Measurements from ENCODE around the gene LRFN2. TPM values are rescaled to one million over a fixed set of nuclear protein-coding genes. Genes with fewer than 3 reads are reported as not detected.

Gene LRFN2
- total RNA-seq, 4 donors from 2014 or later = 0.18 to 2.2 (median 0.34) TPM

GRCh38 chr6:40358473-40359460, 228.4 kb downstream of the LRFN2 start:
- no peak for DNase-seq
- no peaks in the 10 kb centered on the region for H3K9me3 ChIP-seq
- no peak for TF ChIP-seq POLR2A (IDR thresholded peaks at IDR 0.05)
- TF ChIP-seq, protein P1, sequence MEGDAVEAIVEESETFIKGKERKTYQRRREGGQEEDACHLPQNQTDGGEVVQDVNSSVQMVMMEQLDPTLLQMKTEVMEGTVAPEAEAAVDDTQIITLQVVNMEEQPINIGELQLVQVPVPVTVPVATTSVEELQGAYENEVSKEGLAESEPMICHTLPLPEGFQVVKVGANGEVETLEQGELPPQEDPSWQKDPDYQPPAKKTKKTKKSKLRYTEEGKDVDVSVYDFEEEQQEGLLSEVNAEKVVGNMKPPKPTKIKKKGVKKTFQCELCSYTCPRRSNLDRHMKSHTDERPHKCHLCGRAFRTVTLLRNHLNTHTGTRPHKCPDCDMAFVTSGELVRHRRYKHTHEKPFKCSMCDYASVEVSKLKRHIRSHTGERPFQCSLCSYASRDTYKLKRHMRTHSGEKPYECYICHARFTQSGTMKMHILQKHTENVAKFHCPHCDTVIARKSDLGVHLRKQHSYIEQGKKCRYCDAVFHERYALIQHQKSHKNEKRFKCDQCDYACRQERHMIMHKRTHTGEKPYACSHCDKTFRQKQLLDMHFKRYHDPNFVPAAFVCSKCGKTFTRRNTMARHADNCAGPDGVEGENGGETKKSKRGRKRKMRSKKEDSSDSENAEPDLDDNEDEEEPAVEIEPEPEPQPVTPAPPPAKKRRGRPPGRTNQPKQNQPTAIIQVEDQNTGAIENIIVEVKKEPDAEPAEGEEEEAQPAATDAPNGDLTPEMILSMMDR (IDR thresholded peaks at IDR 0.05) = no peak
- peaks cover 0 to 4% (median 0%) of the 10 kb centered on the region in 4 donors for H3K27me3 ChIP-seq
- no peaks in the 10 kb centered on the region for H3K4me1 ChIP-seq
- 86 to 93% methylated on average over 5 of the region's 6 CpGs for WGBS, 2 donors
- intact Hi-C loops (cut with DNase I) = no loop called here
- H3K27ac ChIP-seq = no peak overlapping the region
- H3K4me3 ChIP-seq = no peak overlapping the region
- H3K36me3 ChIP-seq = no peaks in the 10 kb centered on the region

DNA sequence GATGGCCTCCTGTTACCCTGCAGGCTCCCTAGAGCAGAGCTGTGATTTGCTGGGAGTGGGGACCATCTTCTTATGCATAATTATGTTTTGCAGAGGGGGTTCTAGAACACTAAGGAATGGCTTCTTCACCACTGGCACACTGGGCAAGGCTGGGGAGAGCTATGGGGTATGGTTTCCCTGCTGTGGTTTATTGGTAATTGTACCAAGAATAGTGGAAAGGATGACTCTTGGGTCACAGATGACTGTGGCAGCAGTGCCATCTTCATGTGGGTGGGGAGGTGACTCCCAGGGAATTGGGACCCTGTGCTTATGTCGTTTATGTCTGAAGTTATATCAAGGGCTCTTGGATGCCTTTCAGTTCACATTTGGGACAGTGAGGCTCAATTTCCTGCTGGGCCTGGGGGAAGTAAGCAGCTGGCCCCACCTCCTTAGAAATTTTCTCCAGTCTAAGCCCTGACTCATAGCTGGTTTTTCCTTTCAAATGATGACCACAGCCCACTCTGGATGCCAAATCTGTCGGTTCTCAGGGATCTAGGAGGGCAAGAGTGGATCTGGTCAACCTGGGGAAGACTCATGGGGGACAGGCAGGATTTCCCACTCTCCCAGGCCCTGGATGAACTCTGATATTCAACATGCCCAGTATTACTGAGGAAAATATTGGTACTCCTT, 230.8 kb downstream of the LRFN2 start:
- Histone ChIP-seq H3K4me1 (no peaks in the 10 kb centered on the region), H3K27me3 (peaks cover 0 to 4% (median 0%) of the 10 kb centered on the region in 4 donors), H3K9me3 (no peaks in the 10 kb centered on the region), H3K36me3 (no peaks in the 10 kb centered on the region), H3K27ac (no peak overlapping the region), H3K4me3 (no peak overlapping the region)
- WGBS, 2 donors = 0 to 6% methylated on average over 1 to 2 of the region's 2 CpGs
- no peak for DNase-seq
- TF ChIP-seq, protein P1 (IDR thresholded peaks at IDR 0.05) = no peak
- TF ChIP-seq POLR2A (IDR thresholded peaks at IDR 0.05) = no peak
- intact Hi-C loops (cut with DNase I) = no loop called here

- WGBS, 2 donors = 80 to 89% methylated on average over 1 to 2 of the region's 2 CpGs
- intact Hi-C loops (cut with DNase I) = no loop called here
- Histone ChIP-seq H3K27me3 (peaks cover 0 to 4% (median 0%) of the 10 kb centered on the region in 4 donors), H3K9me3 (no peaks in the 10 kb centered on the region), H3K4me1 (no peaks in the 10 kb centered on the region), H3K4me3 (no peak overlapping the region), H3K27ac (no peak overlapping the region), H3K36me3 (no peaks in the 10 kb centered on the region)
- DNase-seq = no peak
- TF ChIP-seq POLR2A (IDR thresholded peaks at IDR 0.05) = no peak
- TF ChIP-seq, protein P1 (IDR thresholded peaks at IDR 0.05) = no peak
These were observed 231.6 kb downstream of the LRFN2 start for GRCh38 chr6:40355532-40355931.

DNA sequence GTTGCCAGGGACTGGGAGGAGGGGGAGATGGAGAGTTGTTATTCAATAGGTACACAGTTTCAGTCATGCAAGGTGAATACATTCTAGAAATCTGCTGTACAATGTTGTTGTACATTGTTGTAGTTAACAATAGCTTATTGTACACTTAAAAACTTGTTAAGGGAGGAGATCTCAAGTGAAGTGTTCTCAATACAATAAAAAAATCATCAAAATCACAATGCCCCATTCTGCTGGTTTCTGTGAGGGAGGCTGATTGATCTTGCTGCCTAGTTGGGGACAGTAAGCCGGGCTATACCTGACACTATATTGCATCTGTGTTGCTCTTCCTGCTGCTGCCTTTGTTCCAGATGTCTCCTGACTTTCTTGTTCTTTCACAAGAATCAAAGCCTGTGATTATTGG, 232.1 kb downstream of the LRFN2 start:
- Histone ChIP-seq H3K27me3 (peaks cover 0 to 4% (median 0%) of the 10 kb centered on the region in 4 donors), H3K27ac (no peak overlapping the region), H3K4me3 (no peak overlapping the region), H3K36me3 (no peaks in the 10 kb centered on the region), H3K4me1 (no peaks in the 10 kb centered on the region), H3K9me3 (no peaks in the 10 kb centered on the region)
- intact Hi-C loops (cut with DNase I) = no loop called here
- DNase-seq = no peak
- TF ChIP-seq POLR2A (IDR thresholded peaks at IDR 0.05) = no peak
- TF ChIP-seq, protein P1 (IDR thresholded peaks at IDR 0.05) = no peak
- 60 to 92% methylated on average over 1 of the region's 1 CpG for WGBS, 2 donors

DNA sequence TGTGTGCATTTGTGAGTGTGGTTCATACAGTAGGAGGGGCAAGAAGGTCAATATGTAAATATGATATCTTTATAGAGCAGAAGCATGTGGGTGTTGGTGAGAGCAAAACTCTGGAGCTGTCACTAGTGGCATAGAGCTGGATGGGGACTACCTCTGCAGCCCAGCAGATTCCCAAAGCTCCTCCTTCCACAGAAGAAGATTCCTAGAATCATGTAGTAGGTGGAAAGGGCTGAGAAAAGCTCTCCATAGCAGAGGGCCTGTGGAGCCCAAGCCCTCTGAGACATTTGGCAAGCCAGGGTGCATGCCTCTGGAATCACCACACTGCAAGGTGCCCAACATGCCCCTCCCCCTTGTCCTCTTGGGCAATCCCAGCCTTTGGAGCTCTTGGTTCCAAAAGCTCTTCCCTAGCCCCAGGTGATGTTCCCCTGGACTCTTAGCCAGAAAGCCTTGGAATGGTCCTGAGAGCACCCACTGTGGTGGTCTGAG, 233.2 kb downstream of the LRFN2 start:
- TF ChIP-seq, protein P1 (IDR thresholded peaks at IDR 0.05) = no peak
- TF ChIP-seq POLR2A (IDR thresholded peaks at IDR 0.05) = no peak
- intact Hi-C loops (cut with DNase I) = no loop called here
- Histone ChIP-seq H3K4me3 (no peak overlapping the region), H3K9me3 (no peaks in the 10 kb centered on the region), H3K27ac (no peak overlapping the region), H3K36me3 (no peaks in the 10 kb centered on the region), H3K27me3 (no peaks in the 10 kb centered on the region), H3K4me1 (no peaks in the 10 kb centered on the region)
- no peak for DNase-seq
